Esophagus muscularis mucosa (tissue), 4 donors: ENCODE data around the gene ECI2. TPM values are rescaled to one million over a fixed set of nuclear protein-coding genes. Genes with fewer than 3 reads are reported as not detected.
A peak's percentile ranks its signal among the peaks of the same experiment; 100 is the strongest.

Source experiments
- DNase-seq: peaks from one replicate; pipeline ENCODE4 v3.0.0-alpha.2; 2017; ENCODE audit errors: extremely low spot score
- H3K27ac ChIP-seq, 4 donors: fragments of 200-600 bp; sonication (generic); replicated peaks in 1 of 4; 1 replicate in 3 of 4; 2 replicates in 1 of 4; pipeline ENCODE4 v1.5.1; 2016 to 2019; ENCODE audit warnings: mild to moderate bottlenecking in 1 of 4
- H3K27me3 ChIP-seq, 4 donors: fragments of 200-600 bp; sonication (generic); one replicate each; pipeline versions ENCODE4 v1.5.1 to v1.6.0; 2016 to 2019
- H3K36me3 ChIP-seq, 4 donors: fragments of 200-600 bp; sonication (generic); one replicate each; pipeline ENCODE4 v1.5.1; 2016 to 2019
- H3K4me1 ChIP-seq, 4 donors: fragments of 200-600 bp; sonication (generic); one replicate each; pipeline ENCODE4 v1.5.1; 2016 to 2019
- H3K4me3 ChIP-seq, 4 donors: fragments of 200-600 bp; sonication (generic); 1 replicate in 2 of 4; 2 replicates in 2 of 4; pipeline ENCODE4 v1.5.1; 2016 to 2019; ENCODE audit warnings: mild to moderate bottlenecking in 4 of 4, moderate library complexity in 1 of 4
- H3K9me3 ChIP-seq, 4 donors: fragments of 200-600 bp; sonication (generic); 1 replicate in 3 of 4; 2 replicates in 1 of 4; pipeline ENCODE4 v1.5.1; 2016 to 2019
- EP300 ChIP-seq: sonication (generic); formaldehyde crosslinking; IDR thresholded peaks from one replicate; pipeline ENCODE4 v1.6.1; 2017; ENCODE audit warnings: antibody characterized with exemption
- POLR2A ChIP-seq: fragments of 450-650 bp; IDR thresholded peaks from one replicate; pipeline ENCODE4 v1.6.1; 2017; ENCODE audit warnings: antibody characterized with exemption, moderate library complexity, mild to moderate bottlenecking, low read depth
- POLR2AphosphoS5 ChIP-seq, 2 donors: sonication (generic); formaldehyde crosslinking; IDR thresholded peaks; one replicate each; pipeline ENCODE4 v1.6.1; 2017; ENCODE audit warnings: antibody characterized with exemption in 2 of 2
- WGBS: methylation state at CpG from one replicate; pipeline ENCODE4 v1.1.5; 2018; 5-methylcytosine and 5-hydroxymethylcytosine counted together
- intact Hi-C: fragments of 100-400 bp; cut with DNase I; formaldehyde crosslinking; loops from one replicate; pipeline ENCODE4 v1.15.1; 2023
- total RNA-seq, 4 donors: library from RNA; depleted of rRNA; stranded (reverse); fragments of >200 nt; gene quantifications; one replicate each; pipeline versions ENCODE4 v1.1.0 to v1.2.1, GENCODE V29; 2016
- TF ChIP-seq, protein P1 (sequence below), 3 experiments: fragments of 200-600 bp in 2 of 3; fragments of 450-650 bp in 1 of 3; sonication (generic) in 2 of 3; IDR thresholded peaks; one replicate each; pipeline ENCODE4 v1.5.1; 2017 to 2019; ENCODE audit warnings: antibody characterized with exemption in 3 of 3, mild to moderate bottlenecking in 2 of 3, moderate library complexity in 1 of 3

Gene ECI2
- total RNA-seq, 4 donors from 2014 or later, result 35.8 to 47.8 (median 43.8) TPM

DNA sequence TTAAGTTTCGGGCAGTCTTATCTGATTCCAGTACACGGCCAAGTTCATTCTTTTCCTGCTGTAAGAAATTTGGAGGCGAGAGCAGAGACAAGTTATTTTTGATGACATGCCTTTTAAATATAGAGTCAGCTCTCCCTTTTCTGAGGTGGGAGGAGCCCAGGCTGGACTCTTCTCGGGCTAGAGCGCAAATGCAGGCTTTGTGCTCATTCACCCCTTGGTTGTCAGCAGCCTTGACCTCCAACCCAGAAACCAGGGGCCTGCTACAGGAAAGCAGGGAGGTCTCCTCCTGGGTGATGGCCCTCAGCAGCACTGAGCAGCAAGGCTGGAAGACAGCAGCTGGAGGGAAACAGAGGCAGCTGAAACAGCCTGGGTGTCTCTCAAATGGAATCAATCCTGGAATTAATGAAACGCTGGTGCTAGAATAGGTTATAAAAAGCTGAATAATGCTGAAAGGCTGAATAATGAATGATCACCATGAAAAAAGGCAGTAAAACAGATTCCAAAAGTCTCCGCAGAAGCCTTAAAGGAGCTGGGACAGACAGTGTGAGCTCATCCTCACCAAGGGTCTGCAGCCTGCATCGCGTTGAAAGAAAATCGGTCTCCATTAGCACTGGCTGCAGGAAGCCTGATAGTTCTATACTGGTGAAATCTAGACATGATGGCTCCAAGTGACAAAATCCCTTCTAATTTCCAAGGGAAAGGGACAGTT lies 28.2 kb upstream of the ECI2 start:
- 66% methylated on average over 10 of the region's 10 CpGs for WGBS
- no peak for DNase-seq
- H3K27me3 ChIP-seq, result no peaks in the 10 kb centered on the region
- no peak overlapping the region for H3K4me3 ChIP-seq
- no peaks in the 10 kb centered on the region for H3K36me3 ChIP-seq
- H3K4me1 ChIP-seq, result no peaks in the 10 kb centered on the region
- peaks cover 0 to 4% (median 2%) of the 10 kb centered on the region in 4 donors for H3K9me3 ChIP-seq
- no peak overlapping the region for H3K27ac ChIP-seq
- no peak for TF ChIP-seq POLR2A
- TF ChIP-seq, protein P1, sequence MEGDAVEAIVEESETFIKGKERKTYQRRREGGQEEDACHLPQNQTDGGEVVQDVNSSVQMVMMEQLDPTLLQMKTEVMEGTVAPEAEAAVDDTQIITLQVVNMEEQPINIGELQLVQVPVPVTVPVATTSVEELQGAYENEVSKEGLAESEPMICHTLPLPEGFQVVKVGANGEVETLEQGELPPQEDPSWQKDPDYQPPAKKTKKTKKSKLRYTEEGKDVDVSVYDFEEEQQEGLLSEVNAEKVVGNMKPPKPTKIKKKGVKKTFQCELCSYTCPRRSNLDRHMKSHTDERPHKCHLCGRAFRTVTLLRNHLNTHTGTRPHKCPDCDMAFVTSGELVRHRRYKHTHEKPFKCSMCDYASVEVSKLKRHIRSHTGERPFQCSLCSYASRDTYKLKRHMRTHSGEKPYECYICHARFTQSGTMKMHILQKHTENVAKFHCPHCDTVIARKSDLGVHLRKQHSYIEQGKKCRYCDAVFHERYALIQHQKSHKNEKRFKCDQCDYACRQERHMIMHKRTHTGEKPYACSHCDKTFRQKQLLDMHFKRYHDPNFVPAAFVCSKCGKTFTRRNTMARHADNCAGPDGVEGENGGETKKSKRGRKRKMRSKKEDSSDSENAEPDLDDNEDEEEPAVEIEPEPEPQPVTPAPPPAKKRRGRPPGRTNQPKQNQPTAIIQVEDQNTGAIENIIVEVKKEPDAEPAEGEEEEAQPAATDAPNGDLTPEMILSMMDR (IDR thresholded peaks at IDR 0.05), result no peak
- no peak for TF ChIP-seq EP300
- no peak for TF ChIP-seq POLR2AphosphoS5 (IDR thresholded peaks at IDR 0.05)
- intact Hi-C loops, result no loop called here

DNA sequence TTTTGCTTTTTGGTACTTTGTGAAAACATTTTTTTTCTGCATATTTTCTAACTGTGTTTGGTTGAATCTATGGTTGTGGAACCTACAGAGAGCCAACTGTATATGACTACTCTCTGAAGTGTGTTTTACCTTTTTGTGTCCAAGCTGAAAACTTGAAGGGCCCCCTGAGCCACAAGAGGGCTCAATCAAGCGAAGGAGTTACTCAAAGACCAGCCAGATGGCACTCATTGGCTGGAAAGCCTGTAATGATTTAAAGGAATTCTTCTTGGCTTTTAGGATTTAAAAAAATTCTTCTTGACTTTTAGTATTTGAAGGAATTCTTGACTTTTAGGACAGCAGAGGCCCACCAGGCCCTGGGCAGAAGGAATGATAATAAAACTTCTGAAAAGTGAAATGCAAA lies 27.0 kb upstream of the ECI2 start:
- no peak overlapping the region for H3K27ac ChIP-seq
- no peak for TF ChIP-seq EP300
- no peak for TF ChIP-seq POLR2AphosphoS5 (IDR thresholded peaks at IDR 0.05)
- no peak for TF ChIP-seq POLR2A
- TF ChIP-seq, protein P1 (IDR thresholded peaks at IDR 0.05), result no peak
- intact Hi-C loops, result no loop called here
- H3K9me3 ChIP-seq, result no peaks in the 10 kb centered on the region
- no peaks in the 10 kb centered on the region for H3K27me3 ChIP-seq
- DNase-seq, result peak; percentile 53
- H3K4me1 ChIP-seq, result no peaks in the 10 kb centered on the region
- WGBS, result 94% methylated on average over 1 of the region's 1 CpG
- H3K4me3 ChIP-seq, result no peak overlapping the region
- H3K36me3 ChIP-seq, result no peaks in the 10 kb centered on the region

DNA sequence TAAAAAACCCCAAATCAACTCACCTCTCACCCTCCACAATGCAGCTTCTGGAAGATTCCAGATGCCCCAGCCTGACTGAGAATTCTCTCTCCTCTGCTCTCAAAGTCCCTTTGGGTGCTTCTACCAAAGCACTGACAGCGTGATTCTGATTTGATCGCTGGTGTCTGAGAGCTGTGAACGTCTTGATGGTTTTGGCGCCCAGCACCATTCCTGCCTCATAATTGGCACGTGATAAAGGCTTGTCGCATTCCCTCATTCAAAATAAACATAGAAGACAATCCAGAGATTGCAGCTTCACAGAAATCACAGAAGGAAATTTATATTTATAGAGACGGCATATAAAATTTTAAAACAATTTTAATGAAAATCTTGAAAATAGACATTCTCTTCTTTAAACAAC lies 24.1 kb upstream of the ECI2 start:
- DNase-seq, result peak; percentile 81
- 68% methylated on average over 7 of the region's 7 CpGs for WGBS
- no peaks in the 10 kb centered on the region for H3K27me3 ChIP-seq
- H3K27ac ChIP-seq, result no peak overlapping the region
- H3K4me3 ChIP-seq, result no peak overlapping the region
- peaks cover 2 to 6% (median 3%) of the 10 kb centered on the region in 4 donors for H3K4me1 ChIP-seq
- H3K9me3 ChIP-seq, result no peaks in the 10 kb centered on the region
- TF ChIP-seq POLR2A (no peak), POLR2AphosphoS5 (IDR thresholded peaks at IDR 0.05) (no peak), EP300 (no peak)
- TF ChIP-seq, protein P1 (IDR thresholded peaks at IDR 0.05), result no peak
- H3K36me3 ChIP-seq, result no peaks in the 10 kb centered on the region
- intact Hi-C loops, result no loop called here

DNA sequence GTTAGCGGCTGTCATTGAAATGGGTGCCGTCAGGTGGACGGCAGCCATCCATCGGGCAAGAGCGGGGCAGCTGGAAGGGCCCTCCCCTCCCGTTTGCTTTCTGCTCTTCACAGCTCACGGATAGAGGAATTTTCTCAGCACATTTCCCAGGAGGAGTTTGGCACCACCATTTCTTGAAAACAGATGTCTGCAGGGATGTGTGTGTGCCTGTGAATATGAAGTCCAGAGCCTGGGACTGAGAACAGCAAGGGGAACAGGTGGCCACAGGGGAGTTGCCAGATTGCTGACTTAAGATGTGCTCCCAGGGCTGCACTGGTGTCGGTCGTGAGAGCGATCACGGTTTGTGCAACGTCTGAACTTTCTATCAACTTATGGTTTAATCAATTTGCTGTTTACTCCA lies 22.1 kb upstream of the ECI2 start:
- Histone ChIP-seq H3K36me3 (no peaks in the 10 kb centered on the region), H3K9me3 (no peaks in the 10 kb centered on the region), H3K27me3 (no peaks in the 10 kb centered on the region), H3K27ac (no peak overlapping the region), H3K4me3 (no peak overlapping the region), H3K4me1 (peaks cover 2 to 6% (median 3%) of the 10 kb centered on the region in 4 donors)
- 65% methylated on average over 8 of the region's 12 CpGs for WGBS
- intact Hi-C loops, result no loop called here
- TF ChIP-seq, protein P1 (IDR thresholded peaks at IDR 0.05), result no peak
- no peak for TF ChIP-seq EP300
- no peak for TF ChIP-seq POLR2A
- no peak for TF ChIP-seq POLR2AphosphoS5 (IDR thresholded peaks at IDR 0.05)
- DNase-seq, result peak; percentile 57
